SK-N-MC (cell line): ENCODE measurements around the gene PIGS.

Experiments
- EZH2 ChIP-seq: fragments of 200-600 bp; sonication (generic); IDR thresholded peaks from one replicate; pipeline ENCODE4 v1.6.1; 2017; ENCODE audit warnings: antibody characterized with exemption
- FOXP2 ChIP-seq: optimal IDR thresholded peaks from 2 replicates; pipeline ENCODE3; 2011; ENCODE audit warnings: mild to moderate bottlenecking, moderate library complexity; ENCODE audit not compliant: insufficient read depth; ENCODE audit errors: extremely low read length, control extremely low read depth
- POLR2AphosphoS5 ChIP-seq: IDR thresholded peaks from 2 replicates; pipeline ENCODE4 v1.6.1; 2012; ENCODE audit warnings: mild to moderate bottlenecking, low read depth, low read length, borderline replicate concordance

DNA sequence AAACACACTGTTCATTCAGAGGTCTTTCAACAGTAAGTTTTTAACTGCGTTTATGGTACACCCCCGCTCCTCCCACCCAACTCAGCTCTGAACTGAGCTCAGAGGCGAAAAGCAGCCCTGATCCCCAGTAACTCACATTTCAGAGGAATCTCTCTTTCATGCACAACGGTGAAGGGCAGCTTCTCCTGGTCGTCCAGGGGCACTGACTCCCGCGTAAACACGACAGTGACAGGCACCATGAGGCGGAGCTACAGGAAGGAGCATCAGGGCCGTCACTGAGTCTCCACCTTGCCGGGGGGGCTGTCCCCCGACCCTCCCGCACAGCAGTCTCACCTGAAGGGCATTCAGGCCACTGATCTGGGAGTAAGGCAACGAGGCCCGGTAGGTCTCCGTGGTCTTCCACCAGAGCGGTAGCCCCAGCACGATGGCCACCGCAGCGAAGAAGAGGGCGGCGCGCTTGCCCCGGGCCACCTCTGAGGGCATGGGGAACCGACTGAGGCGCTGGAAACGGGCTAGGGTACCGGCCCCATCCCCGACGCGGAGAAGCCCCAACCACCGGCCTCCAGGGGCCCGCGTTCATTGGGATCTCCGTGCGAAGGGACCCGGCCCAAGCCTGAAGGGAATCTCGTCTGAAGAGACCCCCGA, 486 bp downstream of the PIGS start:
- no peak for TF ChIP-seq EZH2
- no peak for TF ChIP-seq POLR2AphosphoS5
- TF ChIP-seq FOXP2, result no peak
